A673 (cell line): ENCODE data around the gene ANO1. TPM values are rescaled to one million over a fixed set of nuclear protein-coding genes. Genes with fewer than 3 reads are reported as not detected.
A peak's percentile ranks its signal among the peaks of the same experiment; 100 is the strongest.

Experiments
- BruUV-seq: library from RNA; stranded (reverse); fragments of 400-500 nt; replicated peaks from 2 replicates; lab custom pipeline; 2021; lab: Mats Ljungman, UMichigan
- CTCF ChIA-PET: fragments of 300-600 bp; sonication (Branson Sonifier 250); formaldehyde crosslinking; loops from one replicate; lab custom pipeline; 2022; ENCODE audit warnings: antibody characterized with exemption; lab: Charles Lee
- POLR2A ChIA-PET: fragments of 300-600 bp; sonication (Branson Sonifier 250); formaldehyde crosslinking; loops from one replicate; lab custom pipeline; 2022; ENCODE audit warnings: antibody characterized with exemption; ENCODE audit not compliant: low non-redundant PET; lab: Charles Lee
- DNase-seq: peaks from one replicate; pipeline ENCODE4 v3.0.0-alpha.2; 2015; ENCODE audit warnings: low spot score
- H3K27ac ChIP-seq: fragments of 200-600 bp; sonication (generic); 2 replicates; pipeline ENCODE4 v1.5.1; 2016; ENCODE audit warnings: mixed run types, low read depth, mild to moderate bottlenecking, mixed read lengths, antibody characterized with exemption, low read length; ENCODE audit not compliant: poor library complexity, severe bottlenecking
- H3K27me3 ChIP-seq: fragments of 200-600 bp; sonication (generic); replicated peaks from 2 replicates; pipeline ENCODE4 v1.6.1; 2017; ENCODE audit warnings: mixed run types, low read depth, mild to moderate bottlenecking, mixed read lengths, antibody characterized with exemption, low read length; ENCODE audit not compliant: insufficient read depth, poor library complexity
- H3K36me3 ChIP-seq: fragments of 200-600 bp; sonication (generic); 2 replicates; pipeline ENCODE4 v1.6.1; 2016; ENCODE audit warnings: mixed run types, mild to moderate bottlenecking, mixed read lengths, antibody characterized with exemption, low read length; ENCODE audit not compliant: insufficient read depth, poor library complexity, severe bottlenecking
- H3K4me1 ChIP-seq: fragments of 200-600 bp; sonication (generic); 2 replicates; pipeline ENCODE4 v1.6.1; 2017; ENCODE audit warnings: mixed run types, mild to moderate bottlenecking, mixed read lengths, antibody characterized with exemption, low read length; ENCODE audit not compliant: insufficient read depth, poor library complexity, severe bottlenecking
- H3K4me3 ChIP-seq: fragments of 200-600 bp; sonication (generic); 2 replicates; pipeline ENCODE4 v1.5.1; 2016; ENCODE audit warnings: low read depth, mixed run types, mild to moderate bottlenecking, mixed read lengths, low read length; ENCODE audit not compliant: poor library complexity, severe bottlenecking
- H3K9me3 ChIP-seq: fragments of 200-600 bp; sonication (generic); 2 replicates; pipeline ENCODE4 v1.6.1; 2016; ENCODE audit warnings: mixed run types, low read depth, mild to moderate bottlenecking, mixed read lengths, antibody characterized with exemption, low read length; ENCODE audit not compliant: poor library complexity, severe bottlenecking
- EZH2 ChIP-seq: fragments of 200-600 bp; sonication (generic); IDR thresholded peaks from 2 replicates; pipeline ENCODE4 v1.6.1; 2017; ENCODE audit warnings: borderline replicate concordance, low read depth, mild to moderate bottlenecking, mixed read lengths, antibody characterized with exemption, low read length; ENCODE audit not compliant: poor library complexity, severe bottlenecking
- intact Hi-C: fragments of 100-400 bp; cut with micrococcal nuclease; formaldehyde crosslinking; loops from one replicate; pipeline ENCODE4 v1.10.0; 2022; ENCODE audit not compliant: unreplicated experiment
- total RNA-seq: library from RNA; stranded (reverse); gene quantifications from 2 replicates; pipeline ENCODE4 v1.2.3, GENCODE V29; 2021
- TF ChIP-seq, protein P1 (sequence below): fragments of 300-800, 200-600 bp; sonication (generic); conservative IDR thresholded peaks from 2 replicates; pipeline ENCODE4 v1.5.1; 2017; ENCODE audit warnings: low read depth, mild to moderate bottlenecking, antibody characterized with exemption, low read length, moderate library complexity, mixed read lengths

ANO1 gene
- total RNA-seq, 1 experiment from 2014 or later: 0.90 TPM

DNA sequence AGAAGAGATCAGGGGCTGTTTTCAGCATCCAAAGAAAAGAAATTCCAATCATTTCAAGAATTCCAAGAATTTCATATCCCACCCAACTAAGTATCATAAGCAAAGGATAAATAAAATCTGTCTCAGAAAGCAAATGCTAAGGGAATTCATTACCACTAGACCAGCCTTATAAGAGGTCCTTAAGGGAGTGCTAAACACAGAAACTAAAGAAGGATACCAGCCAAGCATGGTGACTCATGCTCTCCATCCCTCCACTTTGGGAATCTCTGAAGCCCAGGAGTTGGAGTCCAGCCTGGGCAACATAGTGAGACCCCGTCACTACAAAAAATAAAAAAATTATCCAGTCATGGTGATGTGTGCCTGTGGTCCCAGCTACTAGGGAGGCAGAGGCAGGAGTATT, 142.8 kb downstream of the ANO1 start:
- intact Hi-C loops: no loop called here
- H3K27ac ChIP-seq: no peak overlapping the region
- no peaks in the 10 kb centered on the region for H3K9me3 ChIP-seq
- no peaks in the 10 kb centered on the region for H3K4me1 ChIP-seq
- no peak for DNase-seq
- no peaks in the 10 kb centered on the region for H3K27me3 ChIP-seq
- H3K36me3 ChIP-seq: no peaks in the 10 kb centered on the region
- no peak overlapping the region for H3K4me3 ChIP-seq
- ChIA-PET CTCF (no interaction called here), POLR2A (no interaction called here)
- TF ChIP-seq, protein P1, sequence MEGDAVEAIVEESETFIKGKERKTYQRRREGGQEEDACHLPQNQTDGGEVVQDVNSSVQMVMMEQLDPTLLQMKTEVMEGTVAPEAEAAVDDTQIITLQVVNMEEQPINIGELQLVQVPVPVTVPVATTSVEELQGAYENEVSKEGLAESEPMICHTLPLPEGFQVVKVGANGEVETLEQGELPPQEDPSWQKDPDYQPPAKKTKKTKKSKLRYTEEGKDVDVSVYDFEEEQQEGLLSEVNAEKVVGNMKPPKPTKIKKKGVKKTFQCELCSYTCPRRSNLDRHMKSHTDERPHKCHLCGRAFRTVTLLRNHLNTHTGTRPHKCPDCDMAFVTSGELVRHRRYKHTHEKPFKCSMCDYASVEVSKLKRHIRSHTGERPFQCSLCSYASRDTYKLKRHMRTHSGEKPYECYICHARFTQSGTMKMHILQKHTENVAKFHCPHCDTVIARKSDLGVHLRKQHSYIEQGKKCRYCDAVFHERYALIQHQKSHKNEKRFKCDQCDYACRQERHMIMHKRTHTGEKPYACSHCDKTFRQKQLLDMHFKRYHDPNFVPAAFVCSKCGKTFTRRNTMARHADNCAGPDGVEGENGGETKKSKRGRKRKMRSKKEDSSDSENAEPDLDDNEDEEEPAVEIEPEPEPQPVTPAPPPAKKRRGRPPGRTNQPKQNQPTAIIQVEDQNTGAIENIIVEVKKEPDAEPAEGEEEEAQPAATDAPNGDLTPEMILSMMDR: no peak
- TF ChIP-seq EZH2: no peak
- no TSS peak for BruUV-seq

DNA sequence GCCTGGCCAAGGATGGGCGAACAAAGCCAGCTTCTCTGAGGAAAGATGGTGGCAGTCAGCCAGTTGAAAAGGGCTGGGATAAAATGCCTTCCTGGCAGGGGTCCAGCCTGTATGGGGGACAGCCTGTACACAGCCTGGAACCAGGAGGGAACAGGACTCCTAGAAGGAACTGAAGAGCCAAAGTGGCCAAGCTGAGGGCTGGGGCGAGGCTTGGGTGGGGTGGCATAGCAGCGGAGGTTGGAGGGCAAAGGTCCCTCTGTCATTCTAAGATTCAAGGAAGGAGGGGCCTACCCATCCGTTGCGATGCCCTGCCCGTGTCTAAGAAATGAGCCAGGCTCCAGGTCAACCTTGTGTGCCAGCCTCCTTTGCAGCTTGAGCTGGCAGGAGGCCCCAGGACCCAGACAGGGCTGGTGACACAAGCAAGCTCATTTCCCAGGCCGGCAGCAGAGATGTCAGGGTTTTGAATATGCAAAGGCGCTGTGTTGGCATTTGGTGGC, 147.6 kb downstream of the ANO1 start:
- no peaks in the 10 kb centered on the region for H3K27me3 ChIP-seq
- ChIA-PET CTCF (no interaction called here), POLR2A (no interaction called here)
- H3K36me3 ChIP-seq: no peaks in the 10 kb centered on the region
- H3K27ac ChIP-seq: no peak overlapping the region
- H3K4me3 ChIP-seq: no peak overlapping the region
- H3K4me1 ChIP-seq: no peaks in the 10 kb centered on the region
- no TSS peak for BruUV-seq
- intact Hi-C loops: no loop called here
- H3K9me3 ChIP-seq: no peaks in the 10 kb centered on the region
- DNase-seq: peak; percentile 62
- no peak for TF ChIP-seq EZH2
- TF ChIP-seq, protein P1: no peak

DNA sequence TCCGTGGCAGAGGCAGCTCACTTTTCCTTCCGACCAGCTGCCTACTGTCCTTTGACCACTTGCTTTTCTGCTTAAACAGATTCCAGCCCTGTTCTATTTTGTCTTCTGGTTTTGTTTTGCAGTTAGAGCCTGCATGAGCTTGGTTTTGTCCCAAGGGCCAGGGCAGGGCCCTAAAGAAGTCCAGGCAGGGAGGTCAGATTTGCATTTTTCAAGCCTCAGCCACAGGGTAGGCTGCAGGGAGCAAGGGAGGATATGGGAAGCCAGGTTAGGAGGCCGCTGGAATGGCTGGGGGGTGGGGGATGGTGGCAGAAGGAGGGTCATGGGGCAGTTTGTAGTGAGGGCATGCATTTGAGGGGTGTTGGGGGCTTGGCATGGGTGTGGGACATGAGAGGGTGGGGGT, 148.1 kb downstream of the ANO1 start:
- POLR2A ChIA-PET: no interaction called here
- TF ChIP-seq EZH2: no peak
- TF ChIP-seq, protein P1: no peak

More for the DNA sequence above, 148.1 kb downstream of the ANO1 start:
- intact Hi-C loops: no loop called here
- H3K27ac ChIP-seq: no peak overlapping the region
- H3K36me3 ChIP-seq: no peaks in the 10 kb centered on the region
- CTCF ChIA-PET: no interaction called here
- H3K27me3 ChIP-seq: no peaks in the 10 kb centered on the region
- DNase-seq: no peak
- BruUV-seq: no TSS peak
- no peaks in the 10 kb centered on the region for H3K4me1 ChIP-seq
- no peaks in the 10 kb centered on the region for H3K9me3 ChIP-seq
- no peak overlapping the region for H3K4me3 ChIP-seq
